GM12801 (cell line): ENCODE measurements around the gene IFI27.

Source experiments
- TF ChIP-seq, protein P1 (sequence below): IDR thresholded peaks from one replicate; pipeline ENCODE4 v1.5.1; 2011; ENCODE audit warnings: control low read depth; ENCODE audit not compliant: insufficient read length; ENCODE audit errors: extremely low read depth

The IFI27 gene

DNA sequence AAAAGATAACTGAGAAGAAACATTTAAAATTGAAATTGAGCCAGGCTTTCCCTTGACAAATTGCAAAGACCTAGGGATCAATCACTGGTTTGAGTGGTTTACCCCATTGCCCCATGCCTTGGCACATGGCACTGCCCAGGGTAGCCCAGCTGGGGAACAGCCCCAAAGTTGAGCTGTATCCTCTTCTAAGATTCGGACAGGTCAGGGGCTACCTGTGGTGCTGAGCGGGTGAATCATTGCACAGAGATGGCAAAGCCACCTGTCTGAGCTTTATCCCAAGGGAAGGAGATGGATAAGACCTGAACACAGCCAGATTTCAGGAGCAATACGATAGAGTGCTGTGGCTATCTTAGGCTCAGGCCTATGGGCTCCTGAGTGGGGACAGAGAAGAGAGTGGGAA lies 11.9 kb downstream of the IFI27 start:
- TF ChIP-seq, protein P1, sequence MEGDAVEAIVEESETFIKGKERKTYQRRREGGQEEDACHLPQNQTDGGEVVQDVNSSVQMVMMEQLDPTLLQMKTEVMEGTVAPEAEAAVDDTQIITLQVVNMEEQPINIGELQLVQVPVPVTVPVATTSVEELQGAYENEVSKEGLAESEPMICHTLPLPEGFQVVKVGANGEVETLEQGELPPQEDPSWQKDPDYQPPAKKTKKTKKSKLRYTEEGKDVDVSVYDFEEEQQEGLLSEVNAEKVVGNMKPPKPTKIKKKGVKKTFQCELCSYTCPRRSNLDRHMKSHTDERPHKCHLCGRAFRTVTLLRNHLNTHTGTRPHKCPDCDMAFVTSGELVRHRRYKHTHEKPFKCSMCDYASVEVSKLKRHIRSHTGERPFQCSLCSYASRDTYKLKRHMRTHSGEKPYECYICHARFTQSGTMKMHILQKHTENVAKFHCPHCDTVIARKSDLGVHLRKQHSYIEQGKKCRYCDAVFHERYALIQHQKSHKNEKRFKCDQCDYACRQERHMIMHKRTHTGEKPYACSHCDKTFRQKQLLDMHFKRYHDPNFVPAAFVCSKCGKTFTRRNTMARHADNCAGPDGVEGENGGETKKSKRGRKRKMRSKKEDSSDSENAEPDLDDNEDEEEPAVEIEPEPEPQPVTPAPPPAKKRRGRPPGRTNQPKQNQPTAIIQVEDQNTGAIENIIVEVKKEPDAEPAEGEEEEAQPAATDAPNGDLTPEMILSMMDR: no peak

DNA sequence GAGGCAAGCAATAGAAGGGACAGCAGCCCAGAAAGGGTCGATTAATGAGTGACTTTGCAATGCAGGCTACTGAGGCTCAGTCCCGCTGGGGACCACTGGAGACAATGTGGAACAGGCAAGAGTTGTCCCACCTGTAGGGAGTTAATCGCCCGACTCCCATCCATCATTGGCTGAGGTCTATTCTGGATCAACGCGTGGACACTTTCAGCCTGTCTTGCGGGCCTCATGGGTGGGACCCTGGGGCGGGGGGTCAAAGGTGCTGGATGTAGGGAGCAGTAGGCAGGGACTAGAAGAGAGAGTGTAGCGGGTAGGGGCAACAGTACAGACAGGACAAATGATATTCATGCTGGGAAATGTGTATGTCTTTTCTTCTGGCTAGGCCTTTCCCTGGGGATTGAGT lies 12.8 kb downstream of the IFI27 start:
- TF ChIP-seq, protein P1: no peak

DNA sequence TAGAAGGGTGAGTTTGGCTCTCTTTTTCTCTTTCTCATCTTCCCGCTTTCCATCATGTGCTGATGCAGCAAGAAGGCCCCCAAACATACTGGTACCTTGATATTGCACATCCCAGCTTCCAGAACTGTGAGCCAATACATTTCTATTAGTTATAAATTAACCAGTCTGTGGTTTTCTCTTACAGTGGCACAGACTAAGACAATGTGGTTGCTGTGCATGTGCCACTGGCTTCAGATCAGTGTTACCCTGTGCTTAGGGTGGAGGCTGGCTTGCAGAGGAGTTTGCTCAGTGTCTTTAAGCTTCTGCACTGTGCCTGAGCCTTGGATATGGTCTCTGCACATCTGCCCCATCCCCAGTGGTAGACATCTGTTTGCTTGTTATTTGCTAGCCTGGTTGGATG lies 13.3 kb downstream of the IFI27 start:
- TF ChIP-seq, protein P1: no peak

DNA sequence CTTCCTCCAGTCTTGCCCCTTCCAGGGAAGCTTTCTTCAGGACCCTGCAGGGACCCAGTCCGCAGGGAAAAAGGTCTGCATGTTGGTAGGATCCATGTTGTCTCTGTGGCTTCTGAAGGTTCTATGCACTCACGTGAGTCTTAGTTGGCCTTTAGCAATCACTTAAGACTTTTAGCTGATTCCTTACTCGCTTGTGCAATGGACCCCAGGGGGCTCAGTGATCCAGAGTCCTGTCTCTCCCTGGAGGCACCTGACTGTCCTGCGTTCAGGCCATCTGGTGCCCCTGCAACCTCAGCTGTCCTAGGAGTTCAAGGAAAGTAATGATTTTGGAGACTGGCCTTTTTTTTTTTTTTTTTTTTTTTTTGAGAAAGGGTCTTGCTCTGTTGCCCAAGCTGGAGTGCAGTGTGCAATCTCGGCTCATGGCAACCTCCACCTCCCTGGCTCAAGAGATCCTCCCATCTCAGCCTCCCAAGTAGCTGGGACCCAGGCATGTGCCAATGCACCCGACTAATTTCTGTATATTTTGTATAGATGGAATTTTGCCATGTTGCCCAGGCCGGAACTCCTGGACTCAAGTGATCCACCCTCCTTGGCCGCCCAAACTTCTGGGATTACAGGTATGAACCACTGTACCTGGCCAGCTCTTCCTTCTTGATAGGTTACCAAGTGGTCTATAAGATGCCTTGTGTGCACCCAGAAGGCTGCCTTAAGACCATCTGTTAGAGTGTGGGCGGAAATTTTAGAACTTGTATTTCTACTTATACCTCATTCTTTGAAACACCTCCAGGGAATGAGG lies 14.2 kb downstream of the IFI27 start:
- TF ChIP-seq, protein P1: no peak

DNA sequence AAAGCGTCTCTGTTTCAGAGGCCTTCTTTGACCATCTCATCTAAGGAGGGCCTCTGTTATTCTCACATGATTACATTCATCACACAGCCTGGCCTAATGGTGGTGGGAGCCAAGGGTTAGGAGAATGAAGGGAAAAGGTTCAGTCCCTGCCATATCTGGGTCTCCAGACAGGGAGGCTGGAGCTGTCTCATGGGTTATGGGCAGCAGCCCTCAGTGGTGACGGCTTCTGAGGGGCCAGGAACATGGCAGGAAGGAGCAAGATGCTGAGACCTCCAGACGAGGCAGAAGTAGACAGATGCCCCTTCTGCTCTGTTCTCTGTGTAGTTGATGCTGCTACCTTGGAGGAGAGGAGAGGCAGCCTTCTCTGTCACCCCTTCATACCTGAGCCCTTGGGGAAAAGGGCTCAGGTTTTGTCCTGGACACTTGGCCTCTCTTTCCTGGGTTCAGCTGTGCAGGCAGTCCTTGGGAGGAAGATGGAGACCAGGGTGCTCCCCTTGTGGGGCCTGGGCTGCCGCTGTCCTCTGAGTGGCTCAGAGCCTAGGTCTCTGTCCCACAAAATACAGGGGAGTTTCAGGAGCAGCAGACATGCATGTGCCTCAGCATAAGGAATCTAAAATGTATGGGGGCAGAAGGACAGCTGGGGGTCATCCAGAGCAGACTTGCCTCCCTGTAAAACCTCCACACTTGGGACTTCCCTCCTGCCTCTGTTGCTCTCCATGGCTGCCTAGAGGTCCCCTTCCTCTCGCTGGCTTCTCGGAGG lies 15.3 kb downstream of the IFI27 start:
- TF ChIP-seq, protein P1: no peak

DNA sequence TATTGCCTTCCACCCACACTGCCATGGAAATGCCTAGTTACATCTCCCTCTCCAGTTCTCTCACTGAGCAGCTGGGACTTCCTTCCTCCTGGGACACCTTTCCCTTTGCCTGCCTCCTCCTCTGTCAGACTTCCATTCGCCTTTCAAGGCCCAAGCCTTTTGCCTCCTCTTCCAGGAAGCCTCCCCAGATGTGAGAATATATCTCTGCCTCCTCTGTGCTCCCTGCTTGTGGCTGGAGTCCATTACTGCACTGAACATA lies 15.8 kb downstream of the IFI27 start:
- TF ChIP-seq, protein P1: no peak

DNA sequence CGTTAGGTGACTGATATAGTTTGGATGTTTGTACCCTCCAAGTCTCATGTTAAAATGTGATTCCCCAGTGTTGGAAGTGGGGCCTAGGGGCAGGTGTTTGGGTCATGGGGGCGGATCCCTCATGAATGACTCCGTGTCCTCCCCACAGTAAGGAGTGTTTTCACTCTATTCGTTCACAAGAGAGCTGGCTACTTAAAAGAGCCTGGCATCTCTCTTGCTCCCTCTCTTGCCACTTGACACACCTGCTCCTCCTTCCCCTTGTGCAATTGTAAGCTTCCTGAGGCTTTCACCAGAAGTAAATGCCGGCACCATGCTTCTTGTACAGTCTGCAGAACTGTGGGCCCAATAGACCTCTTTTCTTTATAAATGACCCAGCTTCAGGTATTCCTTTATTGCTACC lies 16.3 kb downstream of the IFI27 start:
- TF ChIP-seq, protein P1: no peak
